Stomach (tissue), 9 donors: Measurements from ENCODE around the gene KIF4B. TPM values are rescaled to one million over a fixed set of nuclear protein-coding genes. Genes with fewer than 3 reads are reported as not detected.
"Not testable (repeated sequence)": the region's sequence is repeated elsewhere in the genome, so short reads cannot be mapped to it uniquely, and the experiment has no call there.

ENCODE experiments used
- DNase-seq, 2 donors: peaks; one replicate each; pipeline versions ENCODE4 v3.0.0 to v3.0.0-alpha.2; 2013 to 2019
- H3K27ac ChIP-seq, 5 donors: fragments of 200-600 bp in 4 of 5; sonication (generic) in 4 of 5; one replicate each; pipeline ENCODE4 v1.5.1; 2013 to 2019; ENCODE audit warnings: mild to moderate bottlenecking in 1 of 5, moderate library complexity in 1 of 5
- H3K27me3 ChIP-seq, 3 donors: fragments of 200-600 bp; sonication (generic); one replicate each; pipeline ENCODE4 v1.5.1; 2017 to 2019; ENCODE audit warnings: mixed run types in 1 of 3
- H3K36me3 ChIP-seq, 4 donors: fragments of 200-600 bp; sonication (generic); 1 replicate in 3 of 4; 2 replicates in 1 of 4; pipeline ENCODE4 v1.5.1; 2016 to 2019
- H3K4me1 ChIP-seq, 4 donors: fragments of 200-600 bp; sonication (generic); one replicate each; pipeline ENCODE4 v1.5.1; 2016 to 2019
- H3K4me3 ChIP-seq, 4 donors: fragments of 200-600 bp; sonication (generic) in 3 of 4; one replicate each; pipeline ENCODE4 v1.5.1; 2016 to 2019; ENCODE audit warnings: mild to moderate bottlenecking in 1 of 4
- H3K9me3 ChIP-seq, 4 donors: fragments of 200-600 bp; sonication (generic); one replicate each; pipeline ENCODE4 v1.5.1; 2016 to 2019
- EP300 ChIP-seq: sonication (generic); formaldehyde crosslinking; IDR thresholded peaks from one replicate; pipeline ENCODE4 v1.6.1; 2017; ENCODE audit warnings: antibody characterized with exemption
- POLR2A ChIP-seq, 4 donors: fragments of 450-650 bp; IDR thresholded peaks; one replicate each; pipeline ENCODE4 v1.6.1; 2016; ENCODE audit warnings: antibody characterized with exemption in 4 of 4, control low read depth in 2 of 4, mild to moderate bottlenecking in 1 of 4, moderate library complexity in 1 of 4
- POLR2AphosphoS5 ChIP-seq, 3 donors: sonication (generic); formaldehyde crosslinking; IDR thresholded peaks; one replicate each; pipeline ENCODE4 v1.6.1; 2016; ENCODE audit warnings: antibody characterized with exemption in 3 of 3
- WGBS, 5 donors: extraction: QIAGEN DNeasy Blood & Tissue Kit in 3 of 5; methylation state at CpG; one replicate each; pipeline versions ENCODE4 v1.1.5 to v1.1.7; 2013 to 2018; 5-methylcytosine and 5-hydroxymethylcytosine counted together
- intact Hi-C: fragments of 100-400 bp; cut with DNase I; formaldehyde crosslinking; loops from one replicate; pipeline ENCODE4 v1.15.1; 2023; ENCODE audit warnings: low total_unique reads
- polyA plus RNA-seq, 3 donors: library from polyadenylated mRNA; stranded (reverse); fragments of 200-250 nt; gene quantifications; one replicate each; pipeline ENCODE4 v1.2.3, GENCODE V29; 2013
- total RNA-seq, 5 donors: library from RNA; depleted of rRNA; stranded (reverse); fragments of >200 nt; gene quantifications; one replicate each; pipeline versions ENCODE4 v1.1.0 to v1.2.3, GENCODE V29; 2014 to 2016
- TF ChIP-seq, protein P1 (sequence below), 7 experiments: fragments of 450-650 bp in 4 of 7; fragments of 200-600 bp in 3 of 7; sonication (generic) in 3 of 7; IDR thresholded peaks; one replicate each; pipeline ENCODE4 v1.5.1; 2016 to 2019; ENCODE audit warnings: antibody characterized with exemption in 7 of 7, control low read depth in 2 of 7, mild to moderate bottlenecking in 1 of 7
- donor health status: healthy with polysubstance abuse.
- donor health status: Bipolar disorder and iron deficiency.
- donor health status: healthy.

KIF4B gene
- total and polyA plus RNA-seq, 8 donors = 0.18 TPM; not detected in 7

- no peaks in the 10 kb centered on the region for H3K27me3 ChIP-seq
- no peak for DNase-seq
- no peaks in the 10 kb centered on the region for H3K36me3 ChIP-seq
- H3K4me1 ChIP-seq = no peaks in the 10 kb centered on the region
- TF ChIP-seq POLR2AphosphoS5 (IDR thresholded peaks at IDR 0.05) (no peak), POLR2A (IDR thresholded peaks at IDR 0.05) (no peak), EP300 (no peak)
- TF ChIP-seq, protein P1, sequence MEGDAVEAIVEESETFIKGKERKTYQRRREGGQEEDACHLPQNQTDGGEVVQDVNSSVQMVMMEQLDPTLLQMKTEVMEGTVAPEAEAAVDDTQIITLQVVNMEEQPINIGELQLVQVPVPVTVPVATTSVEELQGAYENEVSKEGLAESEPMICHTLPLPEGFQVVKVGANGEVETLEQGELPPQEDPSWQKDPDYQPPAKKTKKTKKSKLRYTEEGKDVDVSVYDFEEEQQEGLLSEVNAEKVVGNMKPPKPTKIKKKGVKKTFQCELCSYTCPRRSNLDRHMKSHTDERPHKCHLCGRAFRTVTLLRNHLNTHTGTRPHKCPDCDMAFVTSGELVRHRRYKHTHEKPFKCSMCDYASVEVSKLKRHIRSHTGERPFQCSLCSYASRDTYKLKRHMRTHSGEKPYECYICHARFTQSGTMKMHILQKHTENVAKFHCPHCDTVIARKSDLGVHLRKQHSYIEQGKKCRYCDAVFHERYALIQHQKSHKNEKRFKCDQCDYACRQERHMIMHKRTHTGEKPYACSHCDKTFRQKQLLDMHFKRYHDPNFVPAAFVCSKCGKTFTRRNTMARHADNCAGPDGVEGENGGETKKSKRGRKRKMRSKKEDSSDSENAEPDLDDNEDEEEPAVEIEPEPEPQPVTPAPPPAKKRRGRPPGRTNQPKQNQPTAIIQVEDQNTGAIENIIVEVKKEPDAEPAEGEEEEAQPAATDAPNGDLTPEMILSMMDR (IDR thresholded peaks at IDR 0.05) = no peak
- 17 to 58% (median 32%) methylated on average over 1 of the region's 1 CpG for WGBS, 5 donors
- peaks cover 0 to 18% (median 13%) of the 10 kb centered on the region in 4 donors for H3K9me3 ChIP-seq
- intact Hi-C loops = no loop called here
- H3K4me3 ChIP-seq = no peak overlapping the region
- H3K27ac ChIP-seq = no peak overlapping the region
These were observed 14.6 kb downstream of the KIF4B start for GRCh38 chr5:155027993-155028629.

- Histone ChIP-seq H3K4me1 (no peaks in the 10 kb centered on the region), H3K36me3 (no peaks in the 10 kb centered on the region), H3K4me3 (no peak overlapping the region), H3K9me3 (peaks cover 0 to 18% (median 13%) of the 10 kb centered on the region in 4 donors), H3K27ac (no peak overlapping the region), H3K27me3 (no peaks in the 10 kb centered on the region)
- TF ChIP-seq POLR2AphosphoS5 (IDR thresholded peaks at IDR 0.05) = no peak
- TF ChIP-seq, protein P1 (IDR thresholded peaks at IDR 0.05) = no peak
- no peak for TF ChIP-seq EP300
- TF ChIP-seq POLR2A (IDR thresholded peaks at IDR 0.05) = no peak
- WGBS, 5 donors = 67 to 79% (median 70%) methylated on average over 1 of the region's 1 CpG
- DNase-seq = no peak
- intact Hi-C loops = no loop called here
These were observed 15.7 kb downstream of the KIF4B start for GRCh38 chr5:155029240-155029639.

- H3K36me3 ChIP-seq, H3K4me1 ChIP-seq, DNase-seq, H3K27ac ChIP-seq, intact Hi-C loops, H3K9me3 ChIP-seq, H3K4me3 ChIP-seq, H3K27me3 ChIP-seq: not testable (repeated sequence)
- WGBS, 5 donors = 78 to 97% (median 81%) methylated on average over 1 of the region's 1 CpG
These were observed 20.7 kb downstream of the KIF4B start for GRCh38 chr5:155034145-155034744.

DNA sequence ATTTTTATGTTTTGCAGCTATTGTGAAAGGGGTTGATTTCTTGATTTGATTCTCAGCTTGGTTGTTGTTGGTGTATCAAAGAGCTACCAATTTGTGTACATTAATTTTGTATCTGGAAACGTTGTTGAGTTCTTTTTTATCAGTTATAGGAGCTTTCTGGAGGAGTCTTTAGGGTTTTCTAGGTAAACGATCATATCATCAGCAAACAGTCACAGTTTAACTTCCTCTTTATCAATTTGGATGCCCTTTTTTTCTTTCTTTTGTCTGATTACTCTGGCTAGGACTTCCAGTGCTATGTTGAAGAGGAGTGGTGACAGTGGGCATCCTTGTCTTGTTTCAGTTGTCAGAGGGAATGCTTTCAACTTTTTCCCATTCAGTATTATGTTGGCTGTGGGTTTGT, 21.5 kb downstream of the KIF4B start:
- H3K9me3 ChIP-seq, intact Hi-C loops, H3K27ac ChIP-seq, H3K4me3 ChIP-seq, H3K4me1 ChIP-seq, H3K36me3 ChIP-seq, DNase-seq, H3K27me3 ChIP-seq: not testable (repeated sequence)
- 15 to 35% (median 24%) methylated on average over 2 of the region's 2 CpGs for WGBS, 5 donors

DNA sequence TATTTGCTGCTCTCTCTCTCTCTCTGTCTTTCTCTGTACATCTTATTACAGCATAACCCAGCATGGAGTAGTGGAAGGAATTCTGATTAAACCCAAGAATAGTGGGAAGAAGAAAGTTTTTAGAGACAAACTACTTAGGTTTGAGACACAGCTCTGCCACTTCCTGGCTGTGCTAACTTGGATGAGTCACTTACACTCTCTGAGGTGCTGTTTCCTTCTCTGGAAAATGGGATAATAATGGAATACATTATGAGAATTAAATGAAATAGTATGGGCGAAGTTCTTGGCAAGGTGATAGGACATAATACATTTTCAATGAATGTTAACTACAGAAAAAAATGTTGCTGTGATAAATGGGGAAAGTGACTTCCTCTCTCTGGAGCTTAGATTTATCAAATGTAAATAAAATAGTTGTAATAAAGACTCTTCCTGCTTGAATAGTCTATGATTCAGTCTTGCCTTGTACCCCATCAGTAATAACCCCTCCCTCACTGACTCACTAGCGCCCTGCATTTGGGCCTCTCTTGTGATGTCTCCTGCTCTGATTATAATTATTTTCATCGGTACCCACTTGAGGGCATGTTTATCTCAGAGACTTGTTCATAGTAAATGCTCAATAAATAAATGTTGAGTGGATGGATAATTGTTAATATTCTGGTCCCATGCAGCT, 27.6 kb downstream of the KIF4B start:
- no peaks in the 10 kb centered on the region for H3K27me3 ChIP-seq
- no peak for DNase-seq
- H3K9me3 ChIP-seq = no peaks in the 10 kb centered on the region
- H3K36me3 ChIP-seq = no peaks in the 10 kb centered on the region
- H3K4me3 ChIP-seq = no peak overlapping the region
- no peaks in the 10 kb centered on the region for H3K4me1 ChIP-seq
- intact Hi-C loops = no loop called here
- TF ChIP-seq EP300 (no peak), POLR2AphosphoS5 (IDR thresholded peaks at IDR 0.05) (no peak), POLR2A (IDR thresholded peaks at IDR 0.05) (no peak)
- TF ChIP-seq, protein P1 (IDR thresholded peaks at IDR 0.05) = no peak
- no peak overlapping the region for H3K27ac ChIP-seq
- 78 to 85% (median 79%) methylated on average over 3 of the region's 3 CpGs for WGBS, 5 donors
